Measurements from ENCODE around the gene SLC17A1. TPM values are rescaled to one million over a fixed set of nuclear protein-coding genes. Genes with fewer than 3 reads are reported as not detected.

SLC17A1 gene
- total RNA-seq, 1 experiment from 2014 or later, result not detected

DNA sequence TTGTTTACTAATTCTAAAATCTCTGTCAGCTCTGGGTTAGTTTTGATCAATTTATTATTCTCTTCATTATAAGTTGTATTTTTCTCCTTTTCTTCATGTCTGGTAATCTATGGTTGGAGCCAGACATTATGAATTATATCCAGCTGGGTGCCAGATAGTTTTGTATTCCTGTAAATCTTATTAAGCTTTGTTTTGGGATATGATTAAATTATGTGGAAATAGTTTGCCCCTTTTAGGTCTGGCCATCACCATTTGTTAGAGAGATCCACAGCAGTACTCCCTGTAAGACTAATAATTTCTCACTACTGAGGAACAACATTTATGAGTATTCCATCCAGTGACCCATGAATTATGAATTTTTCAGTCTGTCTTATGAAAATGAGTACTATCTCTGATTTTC is 20.9 kb upstream of the SLC17A1 start:
- no peak for ATAC-seq
- BruUV-seq (replicated peaks), result no TSS peak
- H3K4me1 ChIP-seq (ENCODE audit: control insufficient read depth, insufficient read depth, low read length), result no peaks in the 10 kb centered on the region
- intact Hi-C loops (cut with micrococcal nuclease; ENCODE audit: unreplicated experiment) (no loop called here), in situ Hi-C loops (cut with HindIII; ENCODE audit: low pct_unique_long_range_greater_than_20kb, low sequenced_read_pairs) (no loop called here)
- DNase-seq (ENCODE audit: low read depth, low spot score), result no peak
- ChIA-PET POLR2A (no interaction called here), CTCF (no interaction called here)
- no peak overlapping the region for H3K4me3 ChIP-seq (ENCODE audit: low read depth in 2 of 2, low read length in 2 of 2)
- no peaks in the 10 kb centered on the region for H3K9me3 ChIP-seq (ENCODE audit: control insufficient read depth, insufficient read depth, low read depth, low read length)
- H3K36me3 ChIP-seq (ENCODE audit: control insufficient read depth, insufficient read depth, low read length), result no peaks in the 10 kb centered on the region
- H3K27me3 ChIP-seq (ENCODE audit: control insufficient read depth, insufficient read depth, low read length), result peaks cover 6% of the 10 kb centered on the region; the same call in 1 of the 2 replicates
- H3K27ac ChIP-seq (ENCODE audit: low read length), result no peak overlapping the region
- no peak for TF ChIP-seq TCF7L2 (IDR thresholded peaks at IDR 0.05; ENCODE audit: low read depth, low read length)
- TF ChIP-seq, protein P1, sequence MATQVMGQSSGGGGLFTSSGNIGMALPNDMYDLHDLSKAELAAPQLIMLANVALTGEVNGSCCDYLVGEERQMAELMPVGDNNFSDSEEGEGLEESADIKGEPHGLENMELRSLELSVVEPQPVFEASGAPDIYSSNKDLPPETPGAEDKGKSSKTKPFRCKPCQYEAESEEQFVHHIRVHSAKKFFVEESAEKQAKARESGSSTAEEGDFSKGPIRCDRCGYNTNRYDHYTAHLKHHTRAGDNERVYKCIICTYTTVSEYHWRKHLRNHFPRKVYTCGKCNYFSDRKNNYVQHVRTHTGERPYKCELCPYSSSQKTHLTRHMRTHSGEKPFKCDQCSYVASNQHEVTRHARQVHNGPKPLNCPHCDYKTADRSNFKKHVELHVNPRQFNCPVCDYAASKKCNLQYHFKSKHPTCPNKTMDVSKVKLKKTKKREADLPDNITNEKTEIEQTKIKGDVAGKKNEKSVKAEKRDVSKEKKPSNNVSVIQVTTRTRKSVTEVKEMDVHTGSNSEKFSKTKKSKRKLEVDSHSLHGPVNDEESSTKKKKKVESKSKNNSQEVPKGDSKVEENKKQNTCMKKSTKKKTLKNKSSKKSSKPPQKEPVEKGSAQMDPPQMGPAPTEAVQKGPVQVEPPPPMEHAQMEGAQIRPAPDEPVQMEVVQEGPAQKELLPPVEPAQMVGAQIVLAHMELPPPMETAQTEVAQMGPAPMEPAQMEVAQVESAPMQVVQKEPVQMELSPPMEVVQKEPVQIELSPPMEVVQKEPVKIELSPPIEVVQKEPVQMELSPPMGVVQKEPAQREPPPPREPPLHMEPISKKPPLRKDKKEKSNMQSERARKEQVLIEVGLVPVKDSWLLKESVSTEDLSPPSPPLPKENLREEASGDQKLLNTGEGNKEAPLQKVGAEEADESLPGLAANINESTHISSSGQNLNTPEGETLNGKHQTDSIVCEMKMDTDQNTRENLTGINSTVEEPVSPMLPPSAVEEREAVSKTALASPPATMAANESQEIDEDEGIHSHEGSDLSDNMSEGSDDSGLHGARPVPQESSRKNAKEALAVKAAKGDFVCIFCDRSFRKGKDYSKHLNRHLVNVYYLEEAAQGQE (IDR thresholded peaks at IDR 0.05; ENCODE audit: insufficient read depth in 1 of 2, low read depth in 2 of 2, low read length in 1 of 2), result no peak
- no peak for TF ChIP-seq POLR2AphosphoS5 (IDR thresholded peaks at IDR 0.05; ENCODE audit: low read depth, low read length)
- no peak for TF ChIP-seq SIN3A (IDR thresholded peaks at IDR 0.05; ENCODE audit: borderline replicate concordance, insufficient read depth, low read depth, low read length)
- TF ChIP-seq, protein P2, sequence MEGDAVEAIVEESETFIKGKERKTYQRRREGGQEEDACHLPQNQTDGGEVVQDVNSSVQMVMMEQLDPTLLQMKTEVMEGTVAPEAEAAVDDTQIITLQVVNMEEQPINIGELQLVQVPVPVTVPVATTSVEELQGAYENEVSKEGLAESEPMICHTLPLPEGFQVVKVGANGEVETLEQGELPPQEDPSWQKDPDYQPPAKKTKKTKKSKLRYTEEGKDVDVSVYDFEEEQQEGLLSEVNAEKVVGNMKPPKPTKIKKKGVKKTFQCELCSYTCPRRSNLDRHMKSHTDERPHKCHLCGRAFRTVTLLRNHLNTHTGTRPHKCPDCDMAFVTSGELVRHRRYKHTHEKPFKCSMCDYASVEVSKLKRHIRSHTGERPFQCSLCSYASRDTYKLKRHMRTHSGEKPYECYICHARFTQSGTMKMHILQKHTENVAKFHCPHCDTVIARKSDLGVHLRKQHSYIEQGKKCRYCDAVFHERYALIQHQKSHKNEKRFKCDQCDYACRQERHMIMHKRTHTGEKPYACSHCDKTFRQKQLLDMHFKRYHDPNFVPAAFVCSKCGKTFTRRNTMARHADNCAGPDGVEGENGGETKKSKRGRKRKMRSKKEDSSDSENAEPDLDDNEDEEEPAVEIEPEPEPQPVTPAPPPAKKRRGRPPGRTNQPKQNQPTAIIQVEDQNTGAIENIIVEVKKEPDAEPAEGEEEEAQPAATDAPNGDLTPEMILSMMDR (IDR thresholded peaks at IDR 0.05), result no peak

DNA sequence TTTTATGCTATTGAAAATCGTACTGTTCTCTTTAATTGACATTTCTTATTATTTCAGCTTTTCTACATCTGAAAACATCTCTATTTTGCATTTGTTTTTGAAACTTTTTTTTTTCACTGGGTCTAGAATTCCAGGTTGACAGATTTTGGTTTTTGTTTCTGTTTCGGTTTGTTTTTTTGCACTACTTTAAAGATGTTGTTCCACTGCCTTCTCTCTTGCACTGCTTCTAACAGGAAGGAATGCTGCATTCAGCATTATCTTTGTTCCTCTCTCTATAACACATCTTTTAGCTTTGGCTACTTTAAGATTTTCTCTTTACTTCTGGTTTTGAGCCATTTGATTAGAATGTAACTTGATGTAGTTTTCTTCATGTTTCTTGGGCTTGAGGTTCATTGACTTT is 20.1 kb upstream of the SLC17A1 start:
- no peak overlapping the region for H3K4me3 ChIP-seq (ENCODE audit: low read depth in 2 of 2, low read length in 2 of 2)
- no peaks in the 10 kb centered on the region for H3K4me1 ChIP-seq (ENCODE audit: control insufficient read depth, insufficient read depth, low read length)
- DNase-seq (ENCODE audit: low read depth, low spot score) (no peak), ATAC-seq (no peak)
- in situ Hi-C loops (cut with HindIII; ENCODE audit: low pct_unique_long_range_greater_than_20kb, low sequenced_read_pairs) (no loop called here), intact Hi-C loops (cut with micrococcal nuclease; ENCODE audit: unreplicated experiment) (no loop called here)
- peaks cover 6% of the 10 kb centered on the region; the same call in 1 of the 2 replicates for H3K27me3 ChIP-seq (ENCODE audit: control insufficient read depth, insufficient read depth, low read length)
- TF ChIP-seq, protein P1 (IDR thresholded peaks at IDR 0.05; ENCODE audit: insufficient read depth in 1 of 2, low read depth in 2 of 2, low read length in 1 of 2), result no peak
- TF ChIP-seq TCF7L2 (IDR thresholded peaks at IDR 0.05; ENCODE audit: low read depth, low read length) (no peak), SIN3A (IDR thresholded peaks at IDR 0.05; ENCODE audit: borderline replicate concordance, insufficient read depth, low read depth, low read length) (no peak), POLR2AphosphoS5 (IDR thresholded peaks at IDR 0.05; ENCODE audit: low read depth, low read length) (no peak)
- TF ChIP-seq, protein P2 (IDR thresholded peaks at IDR 0.05), result no peak
- H3K36me3 ChIP-seq (ENCODE audit: control insufficient read depth, insufficient read depth, low read length), result no peaks in the 10 kb centered on the region
- BruUV-seq (replicated peaks), result no TSS peak
- no peak overlapping the region for H3K27ac ChIP-seq (ENCODE audit: low read length)
- no peaks in the 10 kb centered on the region for H3K9me3 ChIP-seq (ENCODE audit: control insufficient read depth, insufficient read depth, low read depth, low read length)
- ChIA-PET POLR2A (no interaction called here), CTCF (no interaction called here)

Measured in Panc1 (cell line).